ENCODE data around the gene CZIB.
A peak's percentile ranks its signal among the peaks of the same experiment; 100 is the strongest.
"Not testable (repeated sequence)": the region's sequence is repeated elsewhere in the genome, so short reads cannot be mapped to it uniquely, and the experiment has no call there.

CZIB gene

GRCh38 chr1:53238197-53239155 is 18.0 kb upstream of the CZIB start, which contains the start of gene MAGOH:
Gene MAGOH, minus strand, starts transcription at chr1:53238518. Its CDS starts 70 bp downstream, at chr1:53238448.
- DNase-seq, result peak; percentile 95 to 96

DNA sequence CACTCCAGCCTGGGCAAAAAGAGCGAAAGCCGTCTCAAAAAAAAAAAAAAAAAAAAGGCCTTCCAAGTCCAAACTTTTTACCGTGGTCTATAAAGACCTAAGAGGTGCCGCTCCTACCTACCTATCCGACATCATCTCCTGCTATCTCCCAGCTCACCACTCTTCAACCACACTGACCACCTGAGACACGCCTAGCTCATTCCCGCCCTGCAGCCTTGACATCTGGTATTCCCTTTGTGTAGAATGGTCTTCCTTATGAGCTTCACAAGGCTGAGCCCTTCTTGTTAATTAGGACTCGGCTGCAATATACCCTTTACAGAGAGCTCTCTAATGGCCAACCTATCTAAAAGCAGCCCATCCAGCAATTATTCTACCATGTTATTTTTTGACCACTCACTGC is 17.2 kb upstream of the CZIB start:
- no peak for DNase-seq

- no peak for DNase-seq
Observed at GRCh38 chr1:53220962-53221286, 490 bp upstream of the CZIB start.

DNA sequence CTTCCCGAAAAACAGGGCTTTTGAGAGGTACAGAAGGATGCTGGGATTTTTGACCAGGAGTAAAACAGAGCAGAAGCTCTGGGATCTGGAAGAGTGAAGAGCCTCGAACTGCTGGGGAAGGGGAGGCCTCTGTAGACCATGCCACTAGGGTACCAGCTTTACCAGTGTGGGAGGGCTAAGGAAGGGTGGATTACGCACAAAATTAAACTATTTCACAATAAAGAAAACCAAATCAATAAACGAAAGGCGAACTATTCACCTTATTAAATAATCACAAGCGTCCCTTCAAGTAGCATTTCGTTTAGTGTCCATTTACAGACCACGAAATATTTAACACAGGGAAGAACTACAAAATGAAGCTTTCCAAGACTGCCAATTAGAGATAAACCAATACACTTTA is 723 bp downstream of the CZIB start:
- DNase-seq, result no peak

DNA sequence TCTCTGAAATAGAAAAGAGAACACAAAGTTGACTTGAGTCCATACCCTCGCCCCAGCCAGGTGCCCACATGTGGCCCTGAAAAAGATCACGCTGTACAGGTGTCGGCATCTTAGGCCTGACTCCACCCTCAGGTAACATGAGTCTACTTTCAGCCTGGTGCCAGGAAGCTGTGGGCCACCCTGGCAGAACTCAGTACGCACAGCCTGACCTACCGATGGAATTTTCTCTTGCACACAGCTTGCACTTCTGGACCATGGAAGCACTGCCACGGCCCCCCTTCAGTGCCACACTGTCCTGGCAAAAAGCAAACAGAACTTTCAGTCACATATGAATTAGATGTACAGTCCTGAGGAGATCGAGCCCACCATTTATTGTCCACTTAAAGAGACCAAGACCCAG is 2.2 kb downstream of the CZIB start:
- DNase-seq, result no peak

DNA sequence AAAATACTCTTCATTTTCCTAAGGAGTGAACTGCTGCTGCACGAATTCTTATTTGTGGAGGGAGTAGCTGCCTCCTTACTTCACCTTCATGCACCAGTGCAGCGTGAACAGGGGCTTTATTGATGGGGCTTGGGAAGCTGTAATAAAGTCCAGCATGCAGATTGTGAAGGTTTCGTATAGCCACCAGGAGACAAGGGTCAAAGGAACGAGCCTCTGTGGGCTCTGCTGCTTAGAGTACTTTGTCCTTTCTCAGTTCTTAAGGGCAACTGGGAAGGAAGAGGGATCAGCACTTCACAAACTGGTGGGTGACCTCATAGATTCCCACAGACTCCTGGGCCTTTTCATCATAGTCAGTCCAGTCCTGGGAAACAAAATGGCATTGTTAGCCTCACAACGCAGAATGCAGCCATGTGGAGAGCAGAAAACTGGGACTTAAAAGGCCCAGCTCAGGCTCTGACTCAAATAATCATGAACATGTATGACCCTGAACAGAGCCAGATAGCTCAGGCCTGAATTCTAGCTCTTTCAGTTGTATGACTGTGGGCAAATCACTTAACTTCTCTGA is 6.0 kb downstream of the CZIB start:
- no peak for DNase-seq

GRCh38 chr1:53210954-53211353 is 9.5 kb downstream of the CZIB start:
- no peak for DNase-seq

DNA sequence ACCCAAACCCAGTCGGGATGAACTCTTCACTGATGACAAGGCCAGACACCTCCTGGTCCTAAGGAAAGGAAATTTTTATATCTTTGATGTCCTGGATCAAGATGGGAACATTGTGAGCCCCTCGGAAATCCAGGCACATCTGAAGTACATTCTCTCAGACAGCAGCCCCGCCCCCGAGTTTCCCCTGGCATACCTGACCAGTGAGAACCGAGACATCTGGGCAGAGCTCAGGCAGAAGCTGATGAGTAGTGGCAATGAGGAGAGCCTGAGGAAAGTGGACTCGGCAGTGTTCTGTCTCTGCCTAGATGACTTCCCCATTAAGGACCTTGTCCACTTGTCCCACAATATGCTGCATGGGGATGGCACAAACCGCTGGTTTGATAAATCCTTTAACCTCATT is 10.1 kb downstream of the CZIB start:
- no peak for DNase-seq

DNA sequence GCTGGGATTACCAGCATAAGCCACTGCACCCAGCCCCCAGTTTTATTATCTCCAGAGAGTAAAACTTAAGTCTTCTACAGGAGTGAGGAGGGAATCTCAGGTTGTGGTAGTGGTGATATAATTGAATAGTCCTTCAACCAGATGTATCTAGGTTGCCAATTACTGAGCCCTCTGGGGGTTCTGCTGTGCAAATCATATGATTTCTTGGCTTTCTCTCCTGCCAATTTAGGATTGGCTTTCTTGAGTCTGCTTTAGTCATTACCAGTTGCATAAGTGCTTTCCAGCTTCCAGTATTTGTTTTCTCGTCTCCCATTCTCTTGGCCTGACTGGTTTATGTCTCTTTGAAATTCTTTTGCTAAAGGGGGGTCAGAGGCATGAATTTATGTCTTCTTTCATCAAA is 12.7 kb downstream of the CZIB start:
- no peak for DNase-seq

DNA sequence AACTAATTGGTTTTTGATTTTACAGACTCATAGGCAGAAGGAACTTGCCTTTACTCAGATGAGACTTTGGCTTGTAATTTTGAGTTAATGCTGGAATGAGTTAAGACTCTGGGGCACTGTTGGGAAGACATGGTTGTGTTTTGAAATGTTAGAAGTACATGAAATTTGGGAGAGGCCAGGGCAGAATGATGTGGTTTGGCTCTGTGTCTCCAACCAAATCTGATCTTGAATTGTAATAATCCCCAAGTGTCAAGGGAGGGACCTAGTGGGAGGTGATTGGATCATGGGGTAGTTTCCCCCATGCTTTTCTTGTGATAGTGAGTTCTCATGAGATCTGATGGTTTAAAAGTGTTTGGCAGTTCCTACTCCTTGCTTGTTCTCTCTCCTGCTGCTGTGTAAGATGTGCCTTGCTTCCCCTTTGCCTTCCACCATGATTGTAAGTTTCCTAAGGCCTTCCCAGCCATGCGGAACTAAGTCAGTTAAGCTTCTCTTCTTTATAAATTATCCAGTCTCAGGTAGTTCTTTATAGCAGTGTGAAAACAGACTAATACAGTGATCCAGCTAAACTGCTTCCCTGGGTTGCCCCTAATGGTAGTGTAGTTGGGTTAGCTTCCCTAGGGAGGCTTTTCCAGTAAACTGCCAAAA is 13.6 kb downstream of the CZIB start:
- no peak for DNase-seq

GRCh38 chr1:53206083-53206685 is 14.2 kb downstream of the CZIB start:
- DNase-seq, result not testable (repeated sequence)

- not testable (repeated sequence) for DNase-seq
Observed at GRCh38 chr1:53205496-53205895, 14.9 kb downstream of the CZIB start.

GRCh38 chr1:53203466-53203865 is 17.0 kb downstream of the CZIB start:
- DNase-seq, result no peak

DNA sequence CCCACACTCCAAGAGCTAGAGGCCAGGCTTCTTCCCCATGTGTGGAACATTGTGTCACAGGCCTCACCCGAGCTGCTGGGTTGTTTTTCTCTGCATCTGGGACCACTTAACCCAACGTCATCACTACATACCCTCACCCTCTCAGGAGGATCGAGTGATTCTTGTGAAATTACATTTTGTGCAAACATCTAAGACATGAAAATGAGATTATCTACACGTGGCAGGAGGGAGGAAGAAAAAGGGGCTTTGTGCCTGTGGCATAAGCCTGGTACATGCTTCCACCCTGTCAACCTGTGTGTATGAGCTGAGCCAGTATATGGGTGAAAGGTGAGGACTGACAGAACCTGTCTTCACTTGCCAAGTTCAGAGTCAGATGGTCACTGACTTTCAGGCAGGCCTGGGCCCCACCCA is 22.2 kb downstream of the CZIB start:
- DNase-seq, result no peak

DNA sequence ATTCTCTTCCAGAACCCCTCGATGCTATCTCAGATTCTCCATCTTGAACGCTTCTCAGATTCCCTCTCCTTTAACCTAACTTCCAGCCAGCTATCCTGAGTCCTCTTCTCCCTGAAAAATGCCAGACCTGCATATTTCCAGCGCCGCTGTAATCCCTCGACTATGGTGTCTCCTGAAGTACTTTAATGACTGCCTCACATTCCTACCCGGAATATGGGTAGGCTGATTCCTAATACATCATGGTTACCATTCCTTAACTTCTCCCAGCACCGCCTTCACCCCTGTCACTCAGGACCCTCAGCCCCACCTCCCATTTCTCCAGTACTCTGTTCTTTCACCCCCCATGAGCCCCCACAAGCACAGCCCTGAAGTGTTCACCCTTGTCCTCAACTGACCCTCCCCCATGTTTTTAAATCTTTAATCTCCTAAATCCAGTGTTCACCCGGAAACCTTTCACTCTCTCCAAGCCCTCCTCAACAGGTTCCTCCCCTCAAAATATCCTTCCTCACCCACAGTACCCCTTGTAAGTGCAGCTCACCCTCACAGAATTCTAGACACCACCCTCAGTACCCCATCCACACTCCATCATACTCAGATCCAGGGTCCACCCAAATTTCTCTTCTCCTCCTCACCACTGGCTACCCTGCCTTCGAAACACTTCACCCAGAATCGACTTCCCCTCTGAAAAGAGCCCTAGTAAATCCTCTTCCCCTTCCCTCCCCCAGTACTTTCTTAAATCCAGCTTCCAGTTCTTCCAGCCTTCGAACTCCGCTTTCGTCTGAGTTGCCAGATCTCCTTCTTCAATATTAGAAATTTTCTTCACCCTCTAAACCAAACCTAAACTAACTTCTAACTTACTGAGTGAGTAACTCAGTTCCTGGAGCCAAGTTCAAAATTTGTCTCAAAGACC is 22.9 kb downstream of the CZIB start:
- DNase-seq, result no peak

DNA sequence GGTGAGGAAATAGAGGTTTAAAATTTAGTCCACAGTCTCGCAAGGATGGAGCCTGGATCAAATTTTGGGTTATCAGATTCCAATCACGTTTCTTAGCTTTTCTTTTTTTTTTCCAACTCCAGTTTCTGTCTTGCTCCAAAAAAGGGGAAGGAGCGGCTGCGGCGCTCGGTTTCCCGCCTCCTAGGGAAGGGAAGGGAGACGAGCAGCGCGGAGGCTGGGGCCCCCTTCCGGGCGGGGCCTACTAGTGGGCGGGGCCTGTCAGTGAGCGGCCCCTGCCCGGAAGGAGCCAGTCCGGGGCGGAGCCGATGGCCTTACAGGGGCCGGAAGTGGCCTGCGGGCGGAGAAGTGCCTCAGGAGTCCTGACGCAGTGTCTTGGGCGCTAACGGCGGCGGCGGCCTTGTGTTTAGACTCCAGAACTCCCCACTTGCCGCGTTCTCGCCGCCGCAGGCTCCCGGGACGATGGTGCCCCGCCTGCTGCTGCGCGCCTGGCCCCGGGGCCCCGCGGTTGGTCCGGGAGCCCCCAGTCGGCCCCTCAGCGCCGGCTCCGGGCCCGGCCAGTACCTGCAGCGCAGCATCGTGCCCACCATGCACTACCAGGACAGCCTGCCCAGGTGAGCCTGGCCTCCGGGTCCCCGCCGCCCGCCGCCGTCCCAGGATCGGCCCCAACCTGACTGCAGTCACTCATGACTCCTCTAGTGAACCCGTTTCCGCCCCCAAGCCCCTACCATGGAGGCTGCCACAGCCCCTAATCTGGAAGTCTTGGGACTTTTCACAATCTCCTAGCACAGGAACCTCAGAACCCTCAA is 23.7 kb downstream of the CZIB start, which contains the start of gene CPT2:
CPT2 (plus strand) TSS at position 340 of the 806 bp plus-strand sequence; CDS start at position 460, 120 bp downstream.
- peak; percentile 92 for DNase-seq

GRCh38 chr1:53196017-53196484 is 24.4 kb downstream of the CZIB start:
- no peak for DNase-seq

DNA sequence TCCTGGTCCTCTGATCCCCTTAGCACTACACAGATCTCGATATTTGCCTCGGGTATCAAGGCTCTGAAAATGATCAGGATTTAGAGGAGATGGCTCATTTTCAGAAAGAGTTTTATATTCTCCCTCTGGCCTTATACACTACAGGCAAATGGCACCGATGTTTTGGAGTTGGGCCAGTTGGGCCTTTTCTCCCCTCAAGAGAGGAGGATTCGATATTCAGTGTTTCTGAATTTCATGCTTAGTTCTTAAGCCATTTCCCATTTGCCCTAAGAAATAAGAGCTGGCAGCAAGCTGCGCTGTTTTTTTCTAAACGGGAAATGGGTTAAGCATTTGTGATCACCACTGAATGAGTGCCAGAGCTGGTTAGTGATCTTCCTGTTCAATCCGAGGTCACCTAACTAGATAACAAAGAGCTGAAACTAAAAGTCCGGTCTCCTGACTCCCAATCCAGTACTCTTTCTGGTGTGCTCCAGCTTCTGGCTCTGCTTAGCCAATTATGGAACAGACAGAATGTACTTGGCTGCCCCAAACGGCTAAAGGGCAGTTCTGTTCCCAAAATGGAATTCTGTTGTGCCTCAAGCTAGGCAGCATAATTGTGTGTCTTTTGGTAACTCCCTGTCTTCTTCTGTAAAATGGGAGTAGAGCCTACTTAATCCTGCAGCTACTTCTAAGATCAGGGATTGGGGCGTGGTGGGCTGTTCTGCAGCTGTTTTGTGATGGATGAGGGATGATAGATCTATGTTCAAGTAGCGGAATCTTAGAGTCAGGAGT is 25.0 kb downstream of the CZIB start:
- DNase-seq, result no peak

DNA sequence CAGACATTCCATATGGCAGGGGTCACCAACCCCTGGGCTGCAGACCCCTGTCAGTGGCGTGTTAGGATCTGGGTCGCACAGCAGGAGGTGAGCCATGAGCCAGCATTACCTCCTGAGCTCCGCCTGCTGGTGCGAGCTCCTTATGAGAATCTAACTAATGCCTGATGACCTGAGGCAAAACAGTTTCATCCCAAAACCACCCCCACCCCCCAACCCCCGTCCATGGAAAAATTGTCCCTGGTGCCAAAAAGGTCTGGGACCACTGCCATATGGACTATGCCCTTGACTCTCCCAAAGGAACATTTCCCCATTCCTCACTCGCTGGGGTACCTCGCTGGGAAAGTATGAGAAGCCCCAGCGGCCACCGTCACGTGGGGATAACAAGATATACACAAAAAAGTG is 30.2 kb downstream of the CZIB start:
- no peak for DNase-seq

DNA sequence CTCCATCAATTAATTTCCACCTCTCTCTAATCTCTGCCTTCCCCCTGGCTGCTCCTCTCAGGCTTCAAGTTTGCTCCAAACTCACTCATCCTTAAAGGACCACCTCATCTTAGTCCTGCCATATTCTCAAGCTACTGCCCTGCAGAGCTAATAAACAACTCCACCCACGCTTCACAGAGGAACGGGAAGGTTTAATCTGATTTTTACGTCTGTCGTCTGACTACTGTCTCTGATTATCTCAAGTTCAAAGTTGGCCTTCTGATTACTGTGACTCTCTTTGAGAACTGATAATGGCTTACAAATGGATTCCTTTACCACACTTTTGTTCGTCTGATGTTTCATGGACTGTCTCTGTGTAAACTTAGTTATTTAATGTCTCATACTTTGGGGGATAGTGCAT is 31.4 kb downstream of the CZIB start:
- no peak for DNase-seq
